Measurements from ENCODE around the gene TAF4. TPM values are rescaled to one million over a fixed set of nuclear protein-coding genes. Genes with fewer than 3 reads are reported as not detected.

The TAF4 gene
- total RNA-seq, 1 donor from 2014 or later, result 20.0 TPM

GRCh38 chr20:62014889-62015537, 50.7 kb downstream of the TAF4 start:
- Mint-ChIP-seq H3K27ac (ENCODE audit: unreplicated experiment) (no peak overlapping the region), H3K9me3 (ENCODE audit: unreplicated experiment) (peaks cover 9% of the 10 kb centered on the region), H3K4me1 (ENCODE audit: low read depth, unreplicated experiment) (peaks cover 15% of the 10 kb centered on the region), H3K36me3 (ENCODE audit: unreplicated experiment) (no peaks in the 10 kb centered on the region), H3K4me3 (ENCODE audit: unreplicated experiment) (no peak overlapping the region), H3K27me3 (ENCODE audit: unreplicated experiment) (peaks cover 5% of the 10 kb centered on the region)
- TF ChIP-seq, protein P1, sequence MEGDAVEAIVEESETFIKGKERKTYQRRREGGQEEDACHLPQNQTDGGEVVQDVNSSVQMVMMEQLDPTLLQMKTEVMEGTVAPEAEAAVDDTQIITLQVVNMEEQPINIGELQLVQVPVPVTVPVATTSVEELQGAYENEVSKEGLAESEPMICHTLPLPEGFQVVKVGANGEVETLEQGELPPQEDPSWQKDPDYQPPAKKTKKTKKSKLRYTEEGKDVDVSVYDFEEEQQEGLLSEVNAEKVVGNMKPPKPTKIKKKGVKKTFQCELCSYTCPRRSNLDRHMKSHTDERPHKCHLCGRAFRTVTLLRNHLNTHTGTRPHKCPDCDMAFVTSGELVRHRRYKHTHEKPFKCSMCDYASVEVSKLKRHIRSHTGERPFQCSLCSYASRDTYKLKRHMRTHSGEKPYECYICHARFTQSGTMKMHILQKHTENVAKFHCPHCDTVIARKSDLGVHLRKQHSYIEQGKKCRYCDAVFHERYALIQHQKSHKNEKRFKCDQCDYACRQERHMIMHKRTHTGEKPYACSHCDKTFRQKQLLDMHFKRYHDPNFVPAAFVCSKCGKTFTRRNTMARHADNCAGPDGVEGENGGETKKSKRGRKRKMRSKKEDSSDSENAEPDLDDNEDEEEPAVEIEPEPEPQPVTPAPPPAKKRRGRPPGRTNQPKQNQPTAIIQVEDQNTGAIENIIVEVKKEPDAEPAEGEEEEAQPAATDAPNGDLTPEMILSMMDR (IDR thresholded peaks at IDR 0.05; ENCODE audit: partially characterized antibody, unreplicated experiment), result no peak
- DNase-seq, result no peak

- Mint-ChIP-seq H3K27ac (ENCODE audit: unreplicated experiment) (no peak overlapping the region), H3K36me3 (ENCODE audit: unreplicated experiment) (no peaks in the 10 kb centered on the region), H3K9me3 (ENCODE audit: unreplicated experiment) (peaks cover 9% of the 10 kb centered on the region), H3K27me3 (ENCODE audit: unreplicated experiment) (peaks cover 5% of the 10 kb centered on the region), H3K4me3 (ENCODE audit: unreplicated experiment) (no peak overlapping the region), H3K4me1 (ENCODE audit: low read depth, unreplicated experiment) (peaks cover 12% of the 10 kb centered on the region)
- no peak for DNase-seq
- TF ChIP-seq, protein P1 (IDR thresholded peaks at IDR 0.05; ENCODE audit: partially characterized antibody, unreplicated experiment), result no peak
Observed at GRCh38 chr20:62014488-62014775, 51.2 kb downstream of the TAF4 start.

- peak overlapping the region; percentile 12 for H3K4me3 Mint-ChIP-seq (ENCODE audit: unreplicated experiment)
- DNase-seq, result no peak
- peaks cover 1% of the 10 kb centered on the region for H3K4me1 Mint-ChIP-seq (ENCODE audit: low read depth, unreplicated experiment)
- no peaks in the 10 kb centered on the region for H3K27me3 Mint-ChIP-seq (ENCODE audit: unreplicated experiment)
- TF ChIP-seq, protein P1 (IDR thresholded peaks at IDR 0.05; ENCODE audit: partially characterized antibody, unreplicated experiment), result no peak
- no peaks in the 10 kb centered on the region for H3K36me3 Mint-ChIP-seq (ENCODE audit: unreplicated experiment)
- H3K27ac Mint-ChIP-seq (ENCODE audit: unreplicated experiment), result no peak overlapping the region
- peaks cover 13% of the 10 kb centered on the region for H3K9me3 Mint-ChIP-seq (ENCODE audit: unreplicated experiment)
Observed at GRCh38 chr20:62012631-62013030, 53.0 kb downstream of the TAF4 start.

- no peaks in the 10 kb centered on the region for H3K36me3 Mint-ChIP-seq (ENCODE audit: unreplicated experiment)
- no peak overlapping the region for H3K4me3 Mint-ChIP-seq (ENCODE audit: unreplicated experiment)
- no peak for DNase-seq
- TF ChIP-seq, protein P1 (IDR thresholded peaks at IDR 0.05; ENCODE audit: partially characterized antibody, unreplicated experiment), result no peak
- H3K9me3 Mint-ChIP-seq (ENCODE audit: unreplicated experiment), result peaks cover 13% of the 10 kb centered on the region
- no peak overlapping the region for H3K27ac Mint-ChIP-seq (ENCODE audit: unreplicated experiment)
- peaks cover 1% of the 10 kb centered on the region for H3K4me1 Mint-ChIP-seq (ENCODE audit: low read depth, unreplicated experiment)
- no peaks in the 10 kb centered on the region for H3K27me3 Mint-ChIP-seq (ENCODE audit: unreplicated experiment)
Observed at GRCh38 chr20:62011938-62012534, 53.6 kb downstream of the TAF4 start.

DNA sequence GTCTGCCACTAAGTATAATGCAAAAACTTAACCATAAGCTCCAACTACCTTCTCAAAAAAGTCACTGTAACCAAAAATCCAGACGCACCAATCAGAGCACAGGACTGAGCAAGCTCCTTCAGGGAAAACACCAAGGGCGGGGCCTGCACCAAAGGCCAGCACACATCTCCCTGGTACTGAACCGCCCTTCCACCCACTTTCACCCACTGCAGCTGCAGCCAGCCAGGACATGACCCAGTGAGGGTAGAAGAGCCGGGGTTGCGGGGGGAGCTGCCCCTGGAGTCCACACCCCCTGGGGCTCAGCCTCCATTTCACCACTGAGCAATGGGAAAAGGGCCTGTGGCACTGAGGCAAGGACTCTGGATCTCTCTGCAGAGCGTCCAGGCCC, 54.3 kb downstream of the TAF4 start:
- Mint-ChIP-seq H3K9me3 (ENCODE audit: unreplicated experiment) (peaks cover 11% of the 10 kb centered on the region), H3K27ac (ENCODE audit: unreplicated experiment) (no peak overlapping the region), H3K36me3 (ENCODE audit: unreplicated experiment) (no peaks in the 10 kb centered on the region), H3K4me1 (ENCODE audit: low read depth, unreplicated experiment) (peaks cover 1% of the 10 kb centered on the region), H3K27me3 (ENCODE audit: unreplicated experiment) (no peaks in the 10 kb centered on the region), H3K4me3 (ENCODE audit: unreplicated experiment) (no peak overlapping the region)
- no peak for DNase-seq
- TF ChIP-seq, protein P1 (IDR thresholded peaks at IDR 0.05; ENCODE audit: partially characterized antibody, unreplicated experiment), result no peak
